Spleen (tissue), 11 donors: Measurements from ENCODE around the gene ATP6V0E1. TPM values are rescaled to one million over a fixed set of nuclear protein-coding genes. Genes with fewer than 3 reads are reported as not detected.
A peak's percentile ranks its signal among the peaks of the same experiment; 100 is the strongest.

Experiments used
- DNase-seq: peaks from one replicate; pipeline ENCODE4 v3.0.0-alpha.2; 2020
- H3K27ac ChIP-seq, 8 donors: fragments of 200-600 bp; sonication (generic) in 7 of 8; 1 replicate in 4 of 8; 2 replicates in 4 of 8; pipeline versions ENCODE4 v1.5.0 to v1.8.0; 2016 to 2021; ENCODE audit warnings: inconsistent platforms in 4 of 8, mild to moderate bottlenecking in 4 of 8, moderate library complexity in 1 of 8
- H3K27me3 ChIP-seq, 7 donors: fragments of 200-600 bp; sonication (generic) in 6 of 7; replicated peaks in 1 of 7; 1 replicate in 4 of 7; 2 replicates in 3 of 7; pipeline versions ENCODE4 v1.5.0 to v1.8.0; 2016 to 2021; ENCODE audit warnings: inconsistent platforms in 3 of 7, mild to moderate bottlenecking in 1 of 7
- H3K36me3 ChIP-seq, 6 donors: fragments of 200-600 bp; sonication (generic) in 5 of 6; 1 replicate in 4 of 6; 2 replicates in 2 of 6; pipeline versions ENCODE4 v1.5.0 to v1.8.0; 2016 to 2021; ENCODE audit warnings: inconsistent platforms in 2 of 6
- H3K4me1 ChIP-seq, 6 donors: fragments of 200-600 bp; sonication (generic) in 5 of 6; 1 replicate in 3 of 6; 2 replicates in 3 of 6; pipeline versions ENCODE4 v1.5.0 to v1.8.0; 2016 to 2021; ENCODE audit warnings: inconsistent platforms in 3 of 6
- H3K4me3 ChIP-seq, 8 donors: fragments of 200-600 bp; sonication (generic) in 7 of 8; 1 replicate in 4 of 8; 2 replicates in 4 of 8; pipeline versions ENCODE4 v1.5.0 to v1.8.0; 2016 to 2021; ENCODE audit warnings: inconsistent platforms in 4 of 8, mild to moderate bottlenecking in 4 of 8, moderate library complexity in 2 of 8
- H3K9me3 ChIP-seq, 8 donors: fragments of 200-600 bp; sonication (generic) in 7 of 8; 1 replicate in 4 of 8; 2 replicates in 4 of 8; pipeline versions ENCODE4 v1.5.0 to v1.8.0; 2016 to 2021; ENCODE audit warnings: inconsistent platforms in 4 of 8
- CTCF ChIP-seq, 11 experiments: fragments of 200-600 bp in 7 of 11; fragments of 450-650 bp in 4 of 11; sonication (generic) in 4 of 11; IDR thresholded peaks in 8 of 11; conservative IDR thresholded peaks in 3 of 11; 1 replicate in 7 of 11; 2 replicates in 4 of 11; pipeline versions ENCODE4 v1.4.0 to v1.8.0; 2016 to 2021; ENCODE audit warnings: antibody characterized with exemption in 11 of 11, inconsistent platforms in 4 of 11, mild to moderate bottlenecking in 1 of 11
- POLR2A ChIP-seq, 3 donors: fragments of 450-650 bp; IDR thresholded peaks; one replicate each; pipeline ENCODE4 v1.5.1; 2017; ENCODE audit warnings: antibody characterized with exemption in 3 of 3, mild to moderate bottlenecking in 1 of 3
- POLR2AphosphoS5 ChIP-seq, 3 donors: sonication (generic); formaldehyde crosslinking; IDR thresholded peaks; one replicate each; pipeline ENCODE4 v1.5.1; 2017; ENCODE audit warnings: antibody characterized with exemption in 3 of 3
- WGBS, 5 donors: extraction: QIAGEN DNeasy Blood & Tissue Kit in 3 of 5; methylation state at CpG; one replicate each; pipeline versions ENCODE4 v1.1.5 to v1.1.7; 2013 to 2018; 5-methylcytosine and 5-hydroxymethylcytosine counted together
- intact Hi-C: fragments of 100-400 bp; cut with DNase I; formaldehyde crosslinking; loops from one replicate; pipeline ENCODE4 v1.15.0; 2023; ENCODE audit warnings: low total_unique reads
- polyA plus RNA-seq, 3 donors: library from polyadenylated mRNA; stranded (reverse); fragments of 200-250 nt; gene quantifications; one replicate each; pipeline ENCODE4 v1.2.1, GENCODE V29; 2013
- total RNA-seq, 7 donors: library from RNA; depleted of rRNA in 3 of 7; stranded (reverse); fragments of >200 nt in 3 of 7; fragmentation: NEBNext Ultra II Directional in 4 of 7; extraction: Animal tissue kit (Norgen Biotek cat#: 25700) in 4 of 7; gene quantifications; one replicate each; pipeline versions ENCODE4 v1.1.0 to v1.2.1, GENCODE V29; 2016 to 2021
- donor health status: healthy with polysubstance abuse.
- donor health status: DM: no; HTN: no; CAD: no; lungs with moderate emphysema.
- donor health status: DM: no; HTN: no; CAD: no.
- donor health status: Bipolar disorder and iron deficiency.
- donor health status: healthy.
- donor health status: DM: no; HTN: no; CAD: no.
- donor health status: DM: yes; HTN: yes; CAD: no.

Gene ATP6V0E1
- total and polyA plus RNA-seq, 10 donors = 185 to 314 (median 212) TPM

- intact Hi-C loops = loop anchor here (5.0 to 10.0 kb wide), 2 partner anchors 168 to 305 kb away; no protein-coding TSS in a partner anchor
- H3K36me3 ChIP-seq = no peaks in the 10 kb centered on the region
- TF ChIP-seq POLR2A (IDR thresholded peaks at IDR 0.05) = no peak
- no peak for TF ChIP-seq CTCF (IDR thresholded peaks at IDR 0.05 in 8 of 11, conservative IDR thresholded peaks at IDR 0.05 in 3 of 11)
- TF ChIP-seq POLR2AphosphoS5 (IDR thresholded peaks at IDR 0.05) = no peak
- H3K4me1 ChIP-seq = peaks cover 0 to 20% (median 9%) of the 10 kb centered on the region in 6 donors
- no peaks in the 10 kb centered on the region for H3K9me3 ChIP-seq
- peaks cover 0 to 2% (median 0%) of the 10 kb centered on the region in 7 donors for H3K27me3 ChIP-seq
- no peak for DNase-seq
- 86 to 96% (median 93%) methylated on average over 4 of the region's 4 CpGs for WGBS, 5 donors
- H3K4me3 ChIP-seq = no peak overlapping the region
- no peak overlapping the region for H3K27ac ChIP-seq
Measured at GRCh38 chr5:172979778-172980177, 3.8 kb upstream of the ATP6V0E1 start.

- no peaks in the 10 kb centered on the region for H3K27me3 ChIP-seq
- peaks cover 0 to 11% (median 9%) of the 10 kb centered on the region in 6 donors for H3K36me3 ChIP-seq
- H3K9me3 ChIP-seq = no peaks in the 10 kb centered on the region
- peaks cover 14 to 42% (median 29%) of the 10 kb centered on the region in 6 donors for H3K4me1 ChIP-seq
- intact Hi-C loops = no loop called here
- H3K27ac ChIP-seq = no peak overlapping the region
- WGBS, 5 donors = 93 to 96% (median 95%) methylated on average over 7 of the region's 7 CpGs
- TF ChIP-seq POLR2A (IDR thresholded peaks at IDR 0.05) = no peak
- no peak for TF ChIP-seq POLR2AphosphoS5 (IDR thresholded peaks at IDR 0.05)
- TF ChIP-seq CTCF (IDR thresholded peaks at IDR 0.05 in 8 of 11, conservative IDR thresholded peaks at IDR 0.05 in 3 of 11) = no peak
- no peak overlapping the region for H3K4me3 ChIP-seq
- no peak for DNase-seq
Measured at GRCh38 chr5:172981931-172982330, 1.6 kb upstream of the ATP6V0E1 start.

- intact Hi-C loops = no loop called here
- peaks cover 0 to 34% (median 23%) of the 10 kb centered on the region in 6 donors for H3K36me3 ChIP-seq
- H3K9me3 ChIP-seq = no peaks in the 10 kb centered on the region
- DNase-seq = peak; percentile 86
- H3K4me3 ChIP-seq = peak overlapping the region; percentile 87 to 98 (median 94)
- no peaks in the 10 kb centered on the region for H3K27me3 ChIP-seq
- TF ChIP-seq POLR2AphosphoS5 (IDR thresholded peaks at IDR 0.05) (peak in 1 of 3 donors; percentile 64), CTCF (IDR thresholded peaks at IDR 0.05 in 8 of 11, conservative IDR thresholded peaks at IDR 0.05 in 3 of 11) (peak in 10 of 11 experiments; percentile 25 to 76 (median 52)), POLR2A (IDR thresholded peaks at IDR 0.05) (no peak)
- peaks cover 19 to 62% (median 48%) of the 10 kb centered on the region in 6 donors for H3K4me1 ChIP-seq
- peak overlapping the region; percentile 91 to 98 (median 96) for H3K27ac ChIP-seq
- WGBS, 5 donors = 0 to 1% (median 0%) methylated on average over 15 of the region's 15 CpGs
Measured at GRCh38 chr5:172984244-172984953, 828 bp downstream of the ATP6V0E1 start.

GRCh38 chr5:172985596-172985995, 2.0 kb downstream of the ATP6V0E1 start:
- H3K27ac ChIP-seq = peak overlapping the region in 4 of 8 donors; percentile 18 to 98 (median 96)
- H3K4me1 ChIP-seq = peaks cover 19 to 74% (median 48%) of the 10 kb centered on the region in 6 donors
- no peaks in the 10 kb centered on the region for H3K27me3 ChIP-seq
- TF ChIP-seq POLR2AphosphoS5 (IDR thresholded peaks at IDR 0.05) (no peak), POLR2A (IDR thresholded peaks at IDR 0.05) (no peak), CTCF (IDR thresholded peaks at IDR 0.05 in 8 of 11, conservative IDR thresholded peaks at IDR 0.05 in 3 of 11) (no peak)
- H3K9me3 ChIP-seq = no peaks in the 10 kb centered on the region
- H3K4me3 ChIP-seq = peak overlapping the region in 3 of 8 donors; percentile 94 to 98 (median 94)
- peaks cover 0 to 45% (median 23%) of the 10 kb centered on the region in 6 donors for H3K36me3 ChIP-seq
- intact Hi-C loops = no loop called here
- DNase-seq = no peak
